Measurements from ENCODE around the gene ZER1.

Gene ZER1

GRCh38 chr9:128735373-128735772 is 36.4 kb downstream of the ZER1 start:
- no peak for DNase-seq (ENCODE audit: low read depth in 2 of 2)

- no peak for DNase-seq (ENCODE audit: low read depth in 2 of 2)
These were observed 38.5 kb downstream of the ZER1 start for GRCh38 chr9:128733256-128733655.

- DNase-seq (ENCODE audit: low read depth in 2 of 2): no peak
These were observed 39.2 kb downstream of the ZER1 start for GRCh38 chr9:128732576-128732975.

DNA sequence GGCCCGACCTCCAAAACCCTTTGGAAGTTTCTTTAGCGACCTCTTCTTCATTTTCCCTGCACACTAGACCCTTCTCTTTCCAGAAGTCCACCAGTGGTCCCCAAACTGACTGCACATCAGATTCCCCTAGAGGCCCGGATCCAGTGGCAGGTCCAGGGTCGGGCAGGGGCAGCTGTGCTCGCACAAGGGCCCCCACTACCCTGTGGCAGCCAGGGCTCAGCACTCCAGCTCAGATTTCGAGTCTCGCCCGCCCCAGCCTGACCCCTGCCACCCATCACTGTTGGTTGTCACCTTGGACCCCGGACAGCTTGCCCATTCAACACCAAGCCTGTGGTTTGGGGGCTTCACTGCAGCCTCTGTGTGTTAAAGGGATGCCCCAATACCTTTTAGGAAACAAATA is 40.0 kb downstream of the ZER1 start:
- DNase-seq (ENCODE audit: low read depth in 2 of 2): no peak

DNA sequence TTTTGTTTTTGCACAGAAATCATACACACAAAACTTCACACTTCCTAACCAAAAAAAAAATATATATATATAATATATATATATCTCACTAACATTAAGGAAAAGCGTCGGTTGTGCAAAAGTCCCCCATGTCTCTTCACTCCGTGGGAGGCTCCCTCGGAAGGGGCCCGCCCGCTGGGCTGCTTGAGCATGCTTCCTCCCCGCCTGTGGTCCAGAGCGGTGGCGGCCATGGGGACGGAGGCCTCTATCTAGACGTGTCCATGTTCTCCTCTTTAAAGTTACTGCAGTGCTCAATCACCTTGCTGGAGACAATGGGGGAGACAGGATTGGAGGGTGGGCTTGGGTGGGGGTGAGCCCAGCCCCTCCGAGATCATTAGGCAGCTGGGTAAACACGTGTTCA is 40.6 kb downstream of the ZER1 start:
- DNase-seq (ENCODE audit: low read depth in 2 of 2): no peak

DNA sequence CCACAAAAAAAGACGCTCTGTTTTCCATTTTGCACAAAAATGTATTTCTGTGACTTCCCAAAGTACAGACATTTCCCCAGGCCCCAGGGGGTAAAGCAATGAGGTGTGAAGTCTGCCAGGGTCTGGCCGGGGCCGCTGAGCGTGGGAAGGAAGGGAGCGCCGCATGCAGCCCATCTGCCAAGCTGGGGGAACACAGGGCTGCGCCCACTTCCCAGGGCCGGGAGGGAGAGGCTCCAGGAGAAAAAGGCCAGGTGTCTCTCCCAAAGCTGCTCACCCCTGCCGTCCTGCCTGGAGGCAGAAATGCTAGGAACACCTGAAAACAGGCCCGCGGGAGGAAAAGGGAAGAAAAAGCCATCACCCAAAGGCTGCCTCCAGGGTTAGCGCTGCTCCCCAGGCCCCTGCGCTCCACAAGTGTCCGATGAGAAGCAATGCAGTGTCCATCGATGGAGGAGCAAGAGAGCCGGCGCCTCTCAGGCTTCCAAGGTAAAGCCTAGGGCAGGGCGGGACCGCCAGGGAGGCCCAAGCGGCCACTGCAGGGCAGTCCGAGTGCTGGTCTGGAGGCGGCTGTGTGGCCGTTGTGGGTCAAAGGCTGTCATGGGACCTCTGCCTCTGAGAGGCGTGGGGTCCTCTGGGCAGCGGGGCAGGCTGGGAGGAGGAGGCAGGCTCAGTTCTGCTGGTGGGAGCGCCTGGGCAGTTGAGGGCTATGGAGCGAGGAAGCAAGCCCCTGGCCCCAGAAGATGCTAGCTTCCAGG is 41.8 kb downstream of the ZER1 start:
- DNase-seq (ENCODE audit: low read depth in 2 of 2): no peak

GRCh38 chr9:128729302-128729701 is 42.4 kb downstream of the ZER1 start:
- DNase-seq (ENCODE audit: low read depth in 2 of 2): no peak

GRCh38 chr9:128728298-128728697 is 43.4 kb downstream of the ZER1 start:
- no peak for DNase-seq (ENCODE audit: low read depth in 2 of 2)

DNA sequence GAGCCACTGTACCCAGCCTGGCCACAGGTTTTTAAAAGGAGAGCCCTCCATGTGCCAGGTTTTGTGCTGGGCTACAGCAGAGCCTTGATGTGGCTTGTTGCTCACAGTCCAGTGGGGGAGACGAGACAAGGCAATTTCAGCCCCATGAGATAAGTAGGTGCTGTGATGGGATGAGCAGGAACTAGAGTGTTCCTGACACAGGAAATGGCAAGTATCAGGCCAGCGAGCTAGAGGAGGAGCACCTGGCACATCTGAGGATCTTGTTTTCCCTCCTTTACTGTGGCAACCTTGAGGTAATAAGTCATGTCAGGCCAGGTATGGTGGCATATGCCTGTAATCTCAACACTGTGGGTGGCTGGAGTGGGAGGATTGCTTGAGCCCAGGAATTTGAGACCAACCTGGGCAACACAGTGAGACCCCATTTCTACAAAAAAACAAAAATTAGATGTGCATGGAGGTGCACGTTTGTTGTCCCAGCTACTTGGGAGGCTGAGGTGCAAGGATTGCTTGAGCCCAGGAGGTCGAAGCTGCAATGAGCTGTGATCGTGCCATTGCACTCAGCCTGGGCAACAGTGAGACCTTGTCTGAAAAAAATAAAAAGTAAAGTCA is 44.0 kb downstream of the ZER1 start:
- no peak for DNase-seq (ENCODE audit: low read depth in 2 of 2)

GRCh38 chr9:128724744-128725211 is 46.9 kb downstream of the ZER1 start:
- peak; percentile 7 to 40 for DNase-seq (ENCODE audit: low read depth in 2 of 2)

- peak; percentile 99 for DNase-seq (ENCODE audit: low read depth in 2 of 2)
These were observed 47.6 kb downstream of the ZER1 start, which contains the start of gene ZDHHC12 for GRCh38 chr9:128723866-128724743. Gene ZDHHC12 (minus strand): TSS chr9:128724127. CDS start chr9:128724093, 34 bp downstream.

DNA sequence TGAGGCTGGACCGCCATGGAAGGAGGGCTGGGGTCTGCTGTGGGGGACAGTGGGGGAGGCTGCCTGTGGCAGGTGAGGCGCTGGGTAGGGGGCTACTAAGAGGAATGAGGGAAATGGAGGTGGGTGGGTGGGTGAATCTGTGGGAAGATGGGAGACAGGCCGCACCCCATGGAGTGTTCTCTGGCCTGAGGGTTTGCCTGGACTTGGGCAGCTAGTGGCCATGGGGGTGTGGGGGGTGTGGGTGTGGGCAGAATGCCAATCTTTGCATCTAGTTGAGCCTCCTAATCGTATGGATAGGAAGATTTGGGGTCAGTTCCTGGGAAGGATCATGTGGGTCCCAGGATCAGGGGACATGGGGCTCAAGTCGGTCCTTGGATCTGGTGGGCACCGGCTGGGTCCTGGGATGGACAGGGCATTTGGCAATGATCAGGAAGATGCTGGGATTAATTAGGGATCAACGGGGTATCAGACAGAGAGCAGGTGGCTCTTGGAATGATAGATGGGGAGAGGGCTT is 48.3 kb downstream of the ZER1 start:
- DNase-seq (ENCODE audit: low read depth in 2 of 2): no peak

DNA sequence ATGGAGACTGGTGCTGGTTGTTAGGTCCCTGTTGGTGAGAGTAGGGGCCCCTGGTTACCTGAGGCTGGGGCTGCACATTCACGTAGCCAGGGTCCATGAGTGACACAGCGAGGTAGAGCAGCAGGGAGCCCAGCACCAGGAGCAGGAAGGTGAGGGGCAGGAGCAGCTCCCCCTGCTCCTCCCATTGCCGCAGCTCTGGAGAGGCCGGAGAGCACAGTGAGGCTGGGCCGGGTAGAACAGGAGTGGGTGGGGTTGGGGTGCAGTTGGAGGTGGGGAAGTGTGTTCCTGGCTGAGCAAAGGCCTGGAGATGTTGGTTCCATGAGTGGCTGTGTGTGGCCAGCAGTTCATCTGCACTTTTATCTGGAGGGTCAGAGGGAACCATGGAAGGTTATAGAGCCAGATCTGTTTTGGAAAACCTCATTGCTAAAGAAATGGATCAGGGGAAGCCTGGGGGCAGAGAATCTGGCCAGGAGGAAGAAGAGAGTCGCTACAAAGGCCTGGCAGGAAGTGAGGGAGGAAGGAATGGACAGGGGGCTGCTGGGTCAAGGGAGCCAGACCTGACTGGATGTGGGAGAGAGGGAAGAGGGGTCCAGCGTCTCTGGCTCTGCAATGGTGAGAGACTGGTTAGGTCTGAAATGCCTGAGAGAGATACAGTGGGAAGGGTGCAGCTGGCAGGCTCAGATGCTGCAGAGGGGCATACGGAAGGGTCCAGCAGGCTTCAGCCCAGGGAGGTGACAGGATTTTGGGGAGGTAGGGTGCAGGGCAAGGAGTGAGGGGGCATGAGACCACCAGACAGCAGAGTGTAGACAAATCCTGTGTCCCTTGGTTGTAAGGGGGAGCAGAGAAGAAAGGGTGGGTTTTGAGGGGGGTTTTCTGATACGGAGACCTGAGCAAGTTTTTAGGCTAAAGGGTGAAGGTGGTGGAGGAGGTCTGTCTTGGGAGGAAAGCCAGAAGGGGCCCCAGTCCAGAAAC is 49.1 kb downstream of the ZER1 start:
- DNase-seq (ENCODE audit: low read depth in 2 of 2): no peak

DNA sequence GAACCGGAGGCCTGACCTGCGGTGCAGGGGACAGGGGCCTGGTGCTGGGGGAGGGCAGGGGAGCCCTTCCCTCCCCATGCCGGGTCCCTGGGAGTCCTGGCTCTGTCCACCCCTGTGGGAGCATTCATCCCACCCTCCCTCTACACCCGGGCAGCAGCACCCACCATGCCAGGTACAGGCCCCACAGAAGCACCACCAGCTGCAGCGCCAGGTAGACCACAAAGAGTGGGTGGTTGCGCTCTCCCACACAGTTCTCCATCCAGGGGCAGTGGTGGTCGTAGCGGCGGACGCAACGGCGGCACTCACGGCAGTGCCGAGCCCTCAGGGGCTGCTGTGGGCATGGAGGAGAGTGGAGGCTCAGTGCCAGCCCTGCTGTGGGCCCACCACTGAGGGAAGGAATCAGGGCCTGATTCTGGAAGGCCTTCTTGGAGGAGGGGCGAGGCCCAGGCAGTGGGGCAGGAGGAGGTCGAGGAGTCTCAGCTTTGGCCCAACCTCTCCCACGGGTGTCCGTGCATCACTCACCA is 50.2 kb downstream of the ZER1 start:
- no peak for DNase-seq (ENCODE audit: low read depth in 2 of 2)

DNA sequence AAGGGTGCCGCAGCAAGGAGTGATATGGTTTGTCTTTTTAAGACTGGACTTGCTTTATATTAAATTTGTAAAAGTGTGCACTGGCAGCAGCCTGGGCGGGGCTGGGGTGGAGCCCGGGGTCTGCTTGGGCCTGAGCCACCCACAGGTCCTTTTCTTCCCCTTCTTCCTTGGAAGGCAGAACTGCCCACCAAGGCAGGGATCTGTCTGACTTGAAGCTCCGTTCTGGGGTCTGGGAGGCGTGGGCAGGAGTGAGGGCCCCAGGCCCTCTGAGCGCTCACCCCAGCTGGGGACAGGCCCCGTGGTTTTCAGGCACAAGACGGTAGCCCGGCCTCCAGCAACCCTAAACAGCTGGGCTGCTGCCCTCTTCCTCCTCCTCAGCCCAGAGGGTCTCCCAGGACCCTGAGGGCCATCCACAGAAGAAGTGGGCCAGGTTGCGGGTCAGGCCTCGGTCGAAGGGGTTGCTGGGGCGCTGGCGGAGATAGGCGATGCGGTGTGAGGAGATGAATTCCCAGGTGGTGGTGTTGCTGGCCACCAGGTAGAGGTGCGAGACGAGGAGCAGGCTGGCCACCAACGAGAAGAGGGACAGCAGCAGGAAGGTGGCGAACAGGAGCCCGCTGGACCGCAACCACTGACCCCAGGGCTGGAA is 50.8 kb downstream of the ZER1 start:
- no peak for DNase-seq (ENCODE audit: low read depth in 2 of 2)

GRCh38 chr9:128719919-128720605 is 51.7 kb downstream of the ZER1 start:
- no peak for DNase-seq (ENCODE audit: low read depth in 2 of 2)

DNA sequence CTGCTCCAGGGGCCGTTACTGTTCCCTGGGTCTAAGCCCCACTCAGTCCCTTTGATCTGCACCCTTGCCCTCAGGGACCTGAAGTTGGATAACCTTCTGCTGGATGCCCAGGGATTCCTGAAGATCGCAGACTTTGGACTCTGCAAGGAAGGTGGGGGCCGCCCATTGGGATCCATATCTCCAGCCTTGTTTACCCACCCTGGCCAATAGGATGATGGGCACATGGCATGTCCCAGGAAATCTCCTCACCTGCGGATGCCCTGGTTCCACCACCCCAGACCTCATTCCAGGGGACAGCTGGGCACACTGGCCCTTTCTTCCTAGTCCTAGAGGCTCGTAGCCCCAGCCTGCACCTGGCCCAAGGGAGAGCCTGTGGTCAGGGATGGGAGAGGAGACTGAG is 53.3 kb downstream of the ZER1 start:
- DNase-seq (ENCODE audit: low read depth in 2 of 2): no peak

DNA sequence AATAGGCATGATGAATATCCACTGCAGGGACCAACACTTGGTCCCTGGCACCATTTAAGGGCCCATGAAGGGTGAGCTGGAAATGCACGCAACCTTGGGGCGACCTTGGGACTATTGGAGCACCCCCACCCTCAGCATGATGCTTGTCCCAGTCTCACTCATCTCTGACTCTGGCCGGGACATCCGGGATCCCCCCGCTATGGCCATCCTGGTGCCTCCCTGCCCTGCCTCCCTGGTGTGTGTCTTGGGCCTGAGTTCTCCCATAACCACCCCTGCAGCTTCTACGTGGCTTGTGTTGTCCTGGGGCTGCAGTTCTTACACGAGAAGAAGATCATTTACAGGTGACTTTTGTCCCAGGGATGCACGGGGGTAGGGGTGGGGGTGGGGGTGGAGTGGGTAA is 53.7 kb downstream of the ZER1 start:
- DNase-seq (ENCODE audit: low read depth in 2 of 2): no peak

DNA sequence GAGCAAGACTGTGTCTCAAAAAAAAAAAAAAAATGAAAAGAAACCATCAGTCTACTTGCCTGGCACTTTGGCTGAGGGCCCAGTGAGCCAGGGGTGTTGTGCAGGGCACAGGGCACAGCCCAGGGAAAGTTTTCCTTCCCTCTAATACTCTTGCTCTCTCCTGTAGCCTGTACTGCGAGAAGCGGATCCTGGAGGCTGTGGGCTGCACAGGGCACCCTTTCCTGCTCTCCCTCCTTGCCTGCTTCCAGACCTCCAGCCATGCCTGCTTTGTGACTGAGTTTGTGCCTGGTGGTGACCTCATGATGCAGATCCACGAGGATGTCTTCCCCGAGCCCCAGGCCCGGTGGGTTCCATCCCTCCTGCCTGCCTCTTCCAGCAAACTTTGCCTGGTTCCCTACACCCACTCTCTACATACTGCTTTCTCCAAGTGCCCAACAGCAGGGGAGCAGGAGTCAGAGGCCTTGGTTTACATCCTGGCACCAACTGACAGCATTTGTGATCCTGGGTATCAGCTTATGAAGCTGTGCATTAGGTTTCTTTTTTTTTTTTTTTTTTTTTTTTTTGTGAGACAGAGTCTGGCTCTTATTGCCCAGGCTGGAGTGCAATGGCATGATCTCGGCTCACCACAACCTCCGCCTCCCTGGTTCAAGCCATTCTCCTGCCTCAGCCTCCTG is 55.0 kb downstream of the ZER1 start:
- no peak for DNase-seq (ENCODE audit: low read depth in 2 of 2)
